ENCODE results near the gene TRPM7. TPM values are rescaled to one million over a fixed set of nuclear protein-coding genes. Genes with fewer than 3 reads are reported as not detected.

TRPM7 gene
- total and polyA plus RNA-seq, 9 of the 15 experiments (the other 6 are each of a cell fraction or from before 2014, with no cell fraction given) = 12.3 to 59.2 (median 31.5) TPM

GRCh38 chr15:50686469-50687301 is at the start of gene TRPM7 (continued):
- TF ChIP-seq CEBPZ (IDR thresholded peaks at IDR 0.05; ENCODE audit: borderline replicate concordance, low read depth, low read length) (no peak), ZNF217 (CRISPR knock-in tag; IDR thresholded peaks at IDR 0.05) (no peak), CHCHD3 (CRISPR knock-in tag; IDR thresholded peaks at IDR 0.05) (peak; percentile 79; the same call in 1 of the 2 replicates), ZNF316 (IDR thresholded peaks at IDR 0.05) (peak; percentile 89), PBX2 (CRISPR knock-in tag; IDR thresholded peaks at IDR 0.05; ENCODE audit: low read depth) (no peak), PBX2 (tag; conservative IDR thresholded peaks at IDR 0.05; ENCODE audit: low read depth) (no peak), ZNF583 (CRISPR knock-in tag; IDR thresholded peaks at IDR 0.05) (peak; percentile 61; the same call in 1 of the 2 replicates), ZNF766 (CRISPR knock-in tag; conservative IDR thresholded peaks at IDR 0.05) (peak; percentile 82), RBBP5 (IDR thresholded peaks at IDR 0.05; ENCODE audit: borderline replicate concordance, insufficient read depth, low read length, poor library complexity, severe bottlenecking) (peak; percentile 92), CTCF (IDR thresholded peaks at IDR 0.05 in 2 of 3, conservative IDR thresholded peaks at IDR 0.05 in 1 of 3; ENCODE audit: insufficient read depth in 2 of 3, low read depth in 1 of 3, low read length in 3 of 3) (peak in 1 of 3 experiments; percentile 25; a peak in 1 of 6 replicates), U2AF1 (optimal IDR thresholded peaks at IDR 0.05; ENCODE audit: low read depth, low read length) (no peak), KDM1A (IDR thresholded peaks at IDR 0.05) (no peak), POLR3G (IDR thresholded peaks at IDR 0.05; ENCODE audit: extremely low read depth, insufficient read length, insufficient replicate concordance) (no peak), ZNF57 (CRISPR knock-in tag; IDR thresholded peaks at IDR 0.05) (0 out of 2 replicates have a peak, but pooled peaks have one; percentile 34), THAP12 (CRISPR knock-in tag; IDR thresholded peaks at IDR 0.05) (peak; percentile 82), CTBP1 (IDR thresholded peaks at IDR 0.05; ENCODE audit: borderline replicate concordance) (peak; percentile 93)
